Activated CD4-positive, alpha-beta T cell treated with anti-CD3 and anti-CD28 coated beads, Interleukin-2, amount 50 U/mL, for 24 hours (primary cell): ENCODE measurements around the gene IFITM10.

Source experiments
- DNase-seq, 2 donors: peaks; one replicate each; pipeline ENCODE4 v3.0.0-alpha.2; 2020; ENCODE audit warnings: low read depth in 1 of 2, low spot score in 1 of 2

IFITM10 gene

DNA sequence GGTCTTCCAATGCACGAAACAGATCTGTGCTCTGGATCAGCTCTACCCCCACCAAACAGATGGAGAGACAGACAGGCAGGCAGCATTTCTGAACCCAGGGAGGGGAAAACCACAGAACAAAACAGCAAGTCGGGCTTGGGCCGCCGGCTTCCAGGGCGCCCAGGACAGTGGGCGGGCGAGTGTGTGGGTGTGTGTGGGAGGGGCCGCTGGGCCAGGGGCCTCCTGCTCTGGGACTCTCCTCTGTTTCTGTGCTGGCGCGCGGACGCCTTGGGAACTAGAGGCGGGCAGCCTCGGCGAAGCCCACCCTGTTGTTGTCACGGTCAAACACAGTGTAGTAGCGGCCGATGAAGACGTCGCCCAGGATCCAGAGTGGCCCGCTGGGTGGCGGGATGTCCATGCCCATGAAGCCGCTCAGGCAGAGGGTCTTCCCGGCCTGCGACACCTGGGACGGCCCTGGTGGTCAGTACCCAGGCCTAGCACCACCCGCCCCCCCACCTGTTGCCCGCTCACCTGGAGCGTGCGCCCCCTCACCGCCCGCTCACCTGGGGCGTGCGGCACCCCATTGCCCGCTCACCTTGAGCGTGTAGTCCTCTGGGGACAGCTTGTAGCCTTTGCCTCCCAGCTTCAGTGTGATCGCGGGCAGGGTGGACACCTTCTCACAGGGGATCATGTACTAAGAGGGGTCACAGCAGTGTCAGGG, 3.0 kb upstream of the IFITM10 start:
- DNase-seq: no peak

DNA sequence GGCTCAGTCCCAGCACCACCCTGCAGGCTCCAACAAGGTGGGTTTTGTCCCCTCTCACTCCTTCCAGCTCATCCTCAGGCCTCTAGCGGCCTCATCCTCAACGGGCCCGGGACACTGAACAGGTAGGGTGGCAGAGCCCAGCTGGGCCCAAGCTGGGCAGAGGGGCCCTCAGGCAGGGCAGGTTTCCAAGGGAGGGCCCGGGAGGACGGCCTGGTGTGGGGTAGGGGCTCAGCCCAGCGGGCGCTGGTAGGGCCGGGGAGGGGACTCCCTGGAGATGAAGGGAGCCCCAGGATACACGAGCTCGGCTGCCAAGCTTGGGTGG, 2.5 kb upstream of the IFITM10 start:
- DNase-seq: no peak

DNA sequence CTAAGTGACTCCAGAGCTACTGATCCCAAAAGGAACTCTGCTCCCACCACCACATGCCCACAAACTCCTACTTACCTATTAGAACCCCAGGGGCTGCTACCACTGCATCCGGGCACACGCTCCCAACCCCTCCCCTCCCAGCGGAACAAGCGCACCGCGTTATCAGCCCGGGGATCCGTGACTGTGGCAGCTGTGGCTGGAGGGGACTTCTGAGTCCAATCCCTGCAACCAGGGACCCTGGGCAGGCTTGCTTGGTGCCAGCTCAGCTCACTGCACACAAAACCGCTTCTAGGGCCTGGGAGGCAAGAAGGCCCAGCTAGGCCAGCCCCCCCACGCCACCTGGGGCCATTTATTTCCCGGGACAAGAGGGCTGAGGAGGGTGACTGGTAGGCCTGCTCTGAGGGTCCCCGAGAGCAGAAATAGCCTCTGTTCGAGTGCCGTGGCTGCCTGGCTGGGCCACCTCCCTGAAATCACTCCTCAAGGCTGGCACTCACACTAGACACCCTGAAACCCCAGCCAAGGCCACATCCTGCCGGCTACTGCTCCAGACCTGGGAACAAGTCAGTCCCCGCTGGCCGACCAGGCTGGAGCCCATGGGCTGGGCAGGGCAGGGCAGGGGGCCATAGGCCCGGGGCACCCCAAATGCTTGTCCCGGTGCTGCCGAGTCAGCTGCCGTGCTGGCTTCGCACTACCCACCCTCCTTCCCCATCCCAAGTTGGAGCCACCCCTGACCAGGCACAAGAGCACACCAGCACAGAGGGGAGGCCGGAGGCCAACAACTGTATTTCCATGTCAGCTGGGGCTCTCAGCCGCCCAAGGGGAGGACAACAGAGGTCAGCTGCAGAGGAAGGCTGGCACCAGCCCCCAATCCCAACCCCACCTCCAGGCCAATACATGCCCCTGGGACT, 1.9 kb upstream of the IFITM10 start:
- no peak for DNase-seq

DNA sequence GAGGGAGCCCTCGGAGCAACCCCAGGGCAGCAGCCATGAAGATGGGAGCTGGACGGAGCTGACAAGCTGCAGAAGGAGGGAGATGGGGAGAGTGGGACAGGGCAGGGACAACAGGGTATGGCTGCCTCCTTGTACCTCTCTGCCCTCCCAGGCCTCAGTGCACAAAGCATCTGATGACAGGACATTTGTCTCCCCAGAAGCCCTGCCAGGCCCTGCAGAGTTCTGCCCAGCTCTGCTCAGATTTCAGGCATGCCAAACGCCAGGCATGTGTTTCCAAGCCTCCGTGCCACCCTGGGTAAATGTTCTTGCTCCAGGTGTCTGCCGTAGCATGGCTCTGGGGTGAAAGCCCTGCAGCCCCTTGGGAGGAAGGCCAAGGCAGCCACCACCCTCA, 1.1 kb upstream of the IFITM10 start:
- DNase-seq: no peak

DNA sequence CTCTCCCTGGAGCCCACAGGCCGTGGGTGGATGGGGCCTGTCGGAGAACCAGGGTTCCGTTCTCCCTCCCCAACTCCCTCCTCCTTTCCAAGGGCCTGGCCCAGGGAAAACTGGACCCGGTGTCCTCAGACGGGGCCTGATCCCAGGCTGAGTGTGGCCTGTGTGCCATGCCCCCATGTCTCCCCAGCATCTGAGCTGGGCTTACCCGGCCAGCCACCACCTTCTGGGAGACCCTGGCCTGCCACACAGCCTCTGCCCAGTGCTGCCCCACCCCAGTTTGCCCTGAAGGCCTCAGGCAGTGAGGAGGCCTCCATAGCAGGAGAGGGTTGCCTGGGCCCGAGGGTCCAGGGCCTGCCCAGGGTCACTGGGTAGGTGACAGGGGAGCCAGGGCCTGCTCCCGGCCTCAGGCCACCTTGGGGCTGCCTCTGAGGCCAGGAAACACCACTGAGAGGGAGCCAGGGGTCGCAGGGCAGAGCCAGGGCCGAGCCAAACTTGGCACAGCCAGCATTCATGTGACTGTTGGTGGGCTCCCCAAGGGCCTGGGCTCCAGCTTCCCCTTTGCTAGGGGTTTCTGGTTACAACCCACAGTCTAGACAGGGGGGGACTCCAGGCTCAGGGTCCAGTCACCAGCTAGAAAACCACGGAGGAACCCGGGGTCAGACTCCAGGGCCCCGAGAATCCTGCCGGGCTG, 590 bp upstream of the IFITM10 start:
- DNase-seq: no peak

DNA sequence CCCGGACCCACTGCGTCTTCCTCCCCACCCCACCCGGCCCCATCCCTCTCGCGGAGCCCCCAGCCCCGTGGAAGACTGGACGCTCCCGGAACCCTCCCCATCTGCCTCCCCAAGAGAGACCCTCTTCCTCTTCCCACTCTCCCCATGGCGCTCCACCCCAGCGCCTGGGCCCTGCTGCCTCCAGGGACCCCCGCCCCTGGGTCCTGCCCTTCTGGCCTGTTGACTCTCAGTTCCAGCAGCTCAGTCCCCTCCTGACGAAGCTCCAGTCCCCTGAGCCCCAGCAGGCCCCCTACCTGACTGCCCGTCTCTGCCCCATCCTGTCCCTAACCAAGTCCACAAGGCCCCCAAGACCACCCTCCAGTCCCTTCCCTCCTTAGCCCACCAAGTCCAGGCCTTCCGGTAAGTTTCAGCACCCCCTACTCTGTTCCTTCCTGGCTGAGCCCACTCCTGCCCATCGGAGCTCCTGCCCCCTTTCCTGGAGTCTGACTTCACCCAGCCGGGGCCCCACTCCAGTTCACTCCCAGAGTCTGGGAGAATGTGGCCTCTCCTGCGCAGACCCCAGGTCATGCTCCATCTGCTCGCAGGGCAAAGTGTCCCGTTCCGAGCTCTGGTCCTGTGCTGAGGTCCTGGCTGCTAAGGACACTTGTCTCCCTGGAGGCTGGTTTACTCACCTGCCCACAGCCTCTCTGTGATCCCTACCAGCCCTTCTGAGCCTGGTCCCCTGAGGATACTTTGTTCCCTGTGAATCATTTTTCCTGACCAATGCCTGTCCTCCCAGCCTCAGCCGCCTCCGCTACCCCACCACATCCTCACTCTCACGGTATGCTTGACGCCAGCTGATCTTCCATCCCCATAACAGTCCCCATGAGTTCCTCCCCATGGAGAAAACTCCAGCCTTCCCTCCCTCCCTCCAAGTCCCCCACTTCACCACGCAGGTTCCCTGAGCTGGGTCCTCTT, 722 bp downstream of the IFITM10 start:
- DNase-seq: no peak

DNA sequence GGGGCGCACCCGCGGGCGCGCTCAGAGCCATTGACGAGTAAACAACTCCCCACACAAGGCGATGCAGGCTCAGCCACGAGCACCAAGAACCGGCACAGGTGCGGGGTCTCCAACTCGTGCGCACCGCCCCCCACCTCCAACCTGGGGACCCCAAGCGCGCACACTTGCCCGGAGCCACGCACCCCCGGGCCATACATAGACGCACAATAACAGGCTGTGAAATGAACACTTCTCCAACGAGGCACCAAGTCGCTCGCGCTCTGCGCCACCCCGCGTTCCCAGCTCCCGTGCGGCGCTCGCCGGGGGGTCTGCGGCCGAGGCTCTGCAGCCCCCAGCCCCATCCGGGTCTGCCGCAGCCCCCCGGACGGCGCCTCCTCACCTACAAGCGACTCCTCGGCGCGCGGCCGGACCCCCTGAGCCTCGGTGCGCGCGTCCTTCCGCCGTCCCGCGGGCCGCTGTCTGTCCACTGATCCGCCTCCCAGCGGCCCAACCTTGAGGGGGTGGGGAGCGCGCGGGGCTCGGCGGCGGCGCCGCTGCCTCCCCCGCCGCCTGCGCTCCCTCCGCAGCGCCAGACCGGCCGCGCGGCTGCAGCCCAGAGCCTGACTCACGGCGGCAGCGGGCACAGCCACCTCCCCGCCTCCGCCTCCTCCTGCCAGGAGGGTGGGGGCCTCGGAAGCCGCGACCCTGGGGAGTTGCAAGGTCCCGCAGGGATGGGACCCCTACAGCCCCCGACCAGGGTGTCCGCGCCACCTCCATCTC, 1.6 kb downstream of the IFITM10 start:
- no peak for DNase-seq

DNA sequence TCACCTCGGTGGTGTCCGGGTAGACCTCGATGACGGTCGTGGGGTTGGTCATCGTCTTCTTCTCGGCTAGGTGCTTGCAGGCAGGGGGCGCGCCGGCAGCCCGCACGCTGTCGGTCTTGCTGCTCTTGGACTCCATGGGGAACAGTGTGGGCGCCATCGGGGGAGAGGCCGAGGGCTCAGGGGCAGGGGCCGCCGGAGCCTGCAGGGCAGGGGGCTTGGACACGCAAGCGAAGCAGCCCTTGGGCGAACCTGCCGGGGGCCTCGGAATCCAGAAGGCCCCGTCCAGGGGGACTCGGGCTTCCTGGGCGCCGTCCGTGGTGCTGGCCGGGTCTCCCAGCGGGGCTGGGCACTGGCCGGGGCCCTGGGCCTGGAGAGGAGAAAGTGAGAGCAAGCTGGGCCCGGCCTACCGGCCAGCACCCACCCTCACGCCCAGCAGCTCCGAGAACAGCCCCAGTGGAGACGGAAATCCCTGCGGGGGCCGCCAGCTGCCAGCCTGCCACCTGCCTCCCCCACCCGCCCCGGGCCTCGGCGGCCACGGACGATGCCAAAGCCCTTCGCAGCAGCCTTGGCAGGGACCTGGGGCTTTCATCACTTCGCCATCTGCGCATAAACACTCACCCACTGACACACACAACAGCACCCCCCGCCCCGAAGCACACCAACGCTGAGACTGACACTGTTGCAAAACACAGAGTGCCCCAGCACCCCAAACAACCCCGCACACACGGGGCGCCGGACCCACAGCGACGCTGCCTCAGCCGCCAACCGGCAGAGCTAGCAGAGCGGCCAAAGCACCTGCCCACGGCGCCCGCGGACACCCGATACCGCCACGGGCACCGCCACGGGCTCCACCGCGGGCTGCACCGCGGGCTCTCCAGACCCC, 2.4 kb downstream of the IFITM10 start:
- DNase-seq: no peak

DNA sequence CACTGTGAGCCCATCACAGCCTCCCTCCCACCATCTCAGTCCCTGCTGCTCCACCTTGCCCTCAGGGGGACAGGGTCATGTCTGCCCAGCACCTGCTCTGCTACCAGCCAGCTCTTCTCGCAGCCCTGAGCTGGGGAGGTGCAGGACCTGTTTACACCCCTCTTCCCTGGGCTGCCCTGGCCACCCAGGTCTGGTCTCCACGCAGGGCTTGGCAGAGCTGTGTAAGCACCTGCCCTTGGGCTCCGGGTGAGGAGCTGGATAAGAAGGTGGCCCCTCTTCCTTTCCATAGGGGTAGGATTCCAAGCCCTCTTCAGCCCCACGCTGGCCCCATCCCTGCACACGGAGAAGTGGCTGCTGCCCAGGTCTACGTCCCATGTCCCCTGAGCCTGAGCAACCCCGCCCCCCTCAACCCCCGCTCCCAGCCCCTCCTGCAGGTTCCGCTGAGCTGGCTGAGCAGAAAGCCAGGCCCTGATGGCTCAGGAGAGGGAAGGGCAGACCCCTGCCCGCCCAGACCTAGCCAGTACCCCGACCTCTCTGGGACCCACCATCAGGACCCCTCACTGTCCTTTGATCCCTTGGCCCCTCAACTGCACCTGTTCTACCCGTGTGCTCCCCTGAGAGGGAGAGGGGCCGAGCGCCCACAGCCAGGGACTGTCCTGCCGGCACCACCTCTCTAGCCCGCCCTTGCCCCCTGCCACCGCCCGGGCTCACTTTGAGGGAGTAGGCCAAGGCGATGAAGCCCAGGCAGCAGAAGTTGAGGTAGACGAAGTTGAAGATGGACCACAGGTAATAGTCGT, 3.2 kb downstream of the IFITM10 start:
- DNase-seq: no peak

DNA sequence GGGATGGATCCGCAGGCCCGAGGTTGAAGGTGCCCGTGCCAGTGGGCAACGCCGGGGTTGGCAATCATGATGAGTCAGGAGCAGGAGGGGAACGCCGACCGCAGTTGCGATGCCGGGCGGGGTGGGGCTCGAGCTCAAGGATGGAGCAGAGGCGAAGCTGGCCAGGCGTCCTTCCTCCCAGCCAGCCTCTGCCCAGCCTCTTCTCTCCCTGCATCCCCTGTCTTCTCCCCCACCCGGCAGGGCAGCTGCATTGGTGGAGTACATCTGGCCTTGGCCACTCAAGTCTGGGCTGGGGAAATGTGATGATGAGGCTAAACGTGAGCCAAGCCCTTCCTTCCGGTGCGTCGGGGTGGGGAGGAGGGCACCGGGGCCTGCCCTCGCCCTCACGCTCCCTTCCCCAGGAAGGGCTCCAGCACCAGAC, 3.9 kb downstream of the IFITM10 start:
- DNase-seq: no peak

DNA sequence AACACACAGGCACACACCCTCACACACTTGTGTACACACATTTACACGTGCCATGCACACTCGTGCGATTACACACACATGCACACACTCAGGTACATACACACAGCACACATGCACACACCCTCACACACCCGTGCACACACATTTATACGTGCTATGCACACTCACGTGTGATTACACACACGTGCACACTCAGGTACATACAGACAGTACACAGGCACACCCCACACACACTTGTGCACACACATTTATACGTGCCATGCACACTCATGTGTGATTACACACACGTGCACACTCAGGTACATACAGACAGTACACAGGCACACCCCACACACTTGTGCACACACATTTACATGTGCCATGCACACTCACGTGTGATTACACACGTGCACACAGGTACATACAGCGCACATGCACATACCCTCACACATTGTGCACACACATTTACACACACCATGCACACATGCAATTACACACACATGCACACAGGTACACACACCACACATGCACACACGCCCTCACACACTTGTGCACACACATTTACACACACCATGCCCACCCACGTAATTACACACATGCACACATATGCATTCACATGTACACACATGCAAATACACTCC, 4.6 kb downstream of the IFITM10 start:
- no peak for DNase-seq

DNA sequence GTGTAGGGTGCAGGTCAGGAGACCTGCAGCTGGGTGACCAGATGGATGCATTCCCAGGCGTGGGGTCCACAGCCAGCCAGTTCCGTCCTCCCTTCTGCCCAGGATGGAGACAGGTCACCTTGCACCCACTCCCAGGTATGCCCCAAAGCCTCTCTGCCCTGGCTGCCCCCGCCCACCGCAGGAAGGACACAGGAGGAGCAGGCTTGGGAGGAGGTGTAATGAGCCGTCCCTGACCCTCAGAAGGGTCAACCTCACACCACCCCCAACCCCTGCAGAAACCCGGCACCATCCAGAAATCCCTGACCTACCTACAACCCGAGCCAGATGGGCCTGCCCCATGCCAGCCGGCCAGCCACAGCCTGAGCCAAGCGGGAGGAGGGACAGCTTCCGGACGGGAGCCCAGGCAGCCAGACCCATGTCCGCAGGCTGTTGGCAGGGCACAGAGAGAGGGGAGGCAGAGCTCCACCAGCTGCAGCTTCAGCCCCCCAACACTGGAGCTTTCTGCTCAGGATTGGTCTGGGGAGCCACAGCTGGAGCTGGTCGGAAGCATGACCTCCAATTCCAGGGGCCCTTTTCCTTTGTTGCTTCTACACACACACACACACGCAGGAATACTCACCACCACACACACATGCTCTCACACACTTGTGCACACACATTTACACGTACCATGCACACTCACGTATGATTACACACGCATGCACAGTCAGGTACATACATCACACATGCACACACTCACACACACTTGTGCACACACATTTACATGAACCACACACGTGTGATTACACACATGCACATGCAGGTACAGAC, 5.3 kb downstream of the IFITM10 start:
- DNase-seq: no peak

DNA sequence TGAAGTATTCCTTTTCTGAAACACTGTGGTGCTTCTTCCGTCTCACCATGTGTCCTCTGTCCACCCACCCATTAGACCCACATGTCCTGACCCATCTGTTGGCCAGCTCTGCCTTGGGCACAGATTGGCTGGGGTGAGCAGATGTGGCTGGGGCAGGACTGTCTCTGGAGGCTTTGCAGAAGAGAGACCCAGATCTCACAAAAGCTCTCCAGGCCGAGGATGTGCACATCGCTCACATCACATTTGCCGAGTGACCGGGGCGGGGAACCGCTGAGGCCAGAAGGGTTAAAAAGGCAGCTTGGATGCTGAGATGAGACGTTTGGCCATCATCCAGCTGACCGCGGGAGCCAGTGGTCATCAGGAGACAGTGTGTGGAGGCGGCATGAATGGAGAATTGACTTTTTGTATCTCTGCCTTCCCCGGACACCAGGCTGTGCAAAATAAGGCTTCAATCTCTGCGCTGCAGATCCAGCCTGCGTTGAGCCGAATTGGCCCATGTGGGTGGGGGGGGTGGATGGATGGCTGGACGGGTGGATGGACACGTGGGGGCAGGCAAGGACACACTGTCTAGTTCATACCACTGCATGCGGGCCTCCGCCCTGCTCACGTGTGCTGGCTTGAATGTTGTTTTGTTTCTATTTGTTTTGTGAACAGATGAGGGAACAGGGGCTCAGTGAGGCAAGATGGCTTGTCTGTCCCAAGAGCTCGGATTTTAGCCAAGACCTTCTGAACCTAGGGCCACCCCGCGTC, 6.1 kb downstream of the IFITM10 start:
- DNase-seq: no peak

DNA sequence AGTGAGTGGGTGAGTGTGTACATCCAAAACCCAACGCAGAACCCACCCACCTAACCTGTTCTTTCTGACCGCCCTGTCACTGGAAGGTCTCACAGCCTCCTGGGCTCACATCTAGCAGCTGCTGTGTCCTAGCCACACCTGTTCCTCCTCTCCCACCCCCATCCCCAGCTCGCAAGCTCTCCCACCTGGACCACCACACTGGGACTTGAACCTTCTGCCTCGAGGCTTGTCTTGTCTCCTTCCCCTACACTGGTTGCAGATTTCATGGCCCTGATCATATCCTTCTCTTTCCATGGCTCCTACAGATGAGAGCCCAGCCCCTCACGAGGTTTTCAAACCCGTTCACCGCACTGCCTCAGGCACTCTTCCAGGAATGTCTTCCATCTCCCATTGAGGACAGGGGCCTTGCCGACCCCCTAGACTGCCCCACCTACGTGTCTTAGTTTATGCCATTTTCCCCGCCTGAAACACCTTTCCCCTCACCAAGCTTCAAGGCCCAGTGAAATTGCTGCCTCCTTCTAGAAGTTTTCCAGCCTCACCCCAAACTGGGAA, 6.7 kb downstream of the IFITM10 start:
- DNase-seq: no peak

DNA sequence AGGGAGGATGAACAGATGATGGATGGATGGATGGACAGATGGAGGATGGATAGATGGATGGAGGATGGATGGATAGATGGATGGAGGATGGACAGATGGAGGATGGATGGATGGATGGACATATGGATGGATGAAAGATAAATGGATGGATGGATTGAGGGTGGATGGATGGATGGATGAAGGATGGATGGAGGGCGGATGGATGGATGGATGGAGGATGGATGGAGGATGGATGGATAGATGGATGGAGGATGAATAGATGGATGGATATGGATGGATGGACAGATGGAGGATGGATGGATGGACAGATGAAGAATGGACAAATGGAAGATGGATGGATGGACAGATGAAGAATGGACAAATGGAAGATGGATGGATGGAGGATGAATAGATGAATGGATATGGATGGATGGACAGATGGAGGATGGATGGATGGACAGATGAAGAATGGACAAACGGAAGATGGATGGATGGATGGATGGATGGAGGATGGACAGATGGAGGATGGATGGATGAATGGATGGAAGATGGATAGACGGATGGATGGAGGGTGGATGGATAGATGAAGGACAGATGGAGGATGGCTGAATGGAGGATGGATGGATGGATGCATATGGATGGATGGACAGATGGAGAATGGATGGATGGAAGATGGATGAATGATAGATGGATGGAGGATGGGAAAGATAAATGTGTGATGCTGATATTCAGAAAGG, 7.4 kb downstream of the IFITM10 start:
- DNase-seq: no peak

DNA sequence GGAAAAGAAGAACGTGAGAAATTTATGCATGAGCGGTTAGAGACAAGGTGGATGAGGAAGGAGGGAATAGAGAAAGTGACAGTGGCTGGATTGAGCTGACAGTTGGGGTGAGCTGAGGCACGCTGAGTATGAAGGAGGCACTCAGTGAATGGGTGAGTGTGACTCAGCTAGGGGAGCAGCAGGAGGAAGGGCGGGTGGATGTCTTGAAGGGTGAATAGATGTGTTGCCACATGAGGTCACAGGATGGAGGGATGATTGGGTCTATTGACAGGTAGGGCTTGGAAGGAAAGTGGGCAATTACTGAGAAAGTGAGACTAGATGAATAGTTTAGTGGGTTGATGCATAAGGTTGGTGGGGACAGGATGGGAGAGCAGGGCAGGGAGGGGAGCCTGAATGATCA, 8.0 kb downstream of the IFITM10 start:
- DNase-seq: no peak
